Keratinocyte (primary cell): ENCODE results near the gene KRT79. TPM values are rescaled to one million over a fixed set of nuclear protein-coding genes. Genes with fewer than 3 reads are reported as not detected.

Experiments used
- DNase-seq: peaks from one replicate; pipeline ENCODE4 v3.0.0-alpha.2; 2011; ENCODE audit warnings: low read depth, missing footprints, low spot score
- FAIRE-seq: peaks from 2 replicates; lab custom pipeline; 2011; peaks lifted over from hg19 to GRCh38; lab: Jason Lieb, UNC
- H2AFZ ChIP-seq: 2 replicates; pipeline ENCODE4 v1.6.0; 2012; ENCODE audit warnings: low read length, control low read depth, inconsistent platforms; ENCODE audit not compliant: control insufficient read depth
- H3K27ac ChIP-seq: 2 replicates; pipeline ENCODE4 v1.5.1; 2011; ENCODE audit warnings: low read length; ENCODE audit not compliant: control insufficient read depth, insufficient read depth
- H3K27me3 ChIP-seq: 3 replicates; pipeline ENCODE4 v1.6.0; 2011; ENCODE audit warnings: low read length; ENCODE audit not compliant: control insufficient read depth, insufficient read depth; ENCODE audit errors: extremely low read depth
- H3K36me3 ChIP-seq, 2 experiments: 2 replicates in 1 of 2; 3 replicates in 1 of 2; pipeline ENCODE4 v1.5.1; 2011; ENCODE audit warnings: low read length in 2 of 2, mild to moderate bottlenecking in 1 of 2; ENCODE audit not compliant: control insufficient read depth in 2 of 2, insufficient read depth in 2 of 2; ENCODE audit errors: extremely low read depth in 1 of 2
- H3K4me1 ChIP-seq: 3 replicates; pipeline ENCODE4 v1.5.1; 2011; ENCODE audit warnings: low read length; ENCODE audit not compliant: control insufficient read depth, insufficient read depth; ENCODE audit errors: extremely low read depth
- H3K4me2 ChIP-seq: 3 replicates; pipeline ENCODE4 v1.6.0; 2011; ENCODE audit warnings: low read depth, low read length; ENCODE audit not compliant: control insufficient read depth, insufficient read depth; ENCODE audit errors: extremely low read depth
- H3K4me3 ChIP-seq, 3 experiments: fragments of 200-600 bp in 1 of 3; sonication (generic) in 1 of 3; 2 replicates in 2 of 3; 3 replicates in 1 of 3; pipeline ENCODE4 v1.5.1; 2011 to 2016; ENCODE audit warnings: low read length in 3 of 3, mild to moderate bottlenecking in 3 of 3, control low read depth in 2 of 3, inconsistent platforms in 1 of 3, low read depth in 1 of 3, mixed read lengths in 1 of 3, mixed run types in 1 of 3, moderate library complexity in 1 of 3; ENCODE audit not compliant: control insufficient read depth in 2 of 3, insufficient read depth in 2 of 3; ENCODE audit errors: extremely low read depth in 1 of 3
- H3K79me2 ChIP-seq: 2 replicates; pipeline ENCODE4 v1.6.0; 2012; ENCODE audit warnings: low read length; ENCODE audit not compliant: control insufficient read depth, insufficient read depth
- H3K9ac ChIP-seq: 3 replicates; pipeline ENCODE4 v1.6.0; 2011; ENCODE audit warnings: low read length; ENCODE audit not compliant: control insufficient read depth, insufficient read depth; ENCODE audit errors: extremely low read depth
- H3K9me1 ChIP-seq: 3 replicates; pipeline ENCODE4 v1.6.0; 2011; ENCODE audit warnings: low read length; ENCODE audit not compliant: control insufficient read depth, insufficient read depth; ENCODE audit errors: extremely low read depth
- H3K9me3 ChIP-seq: 2 replicates; pipeline ENCODE4 v1.5.1; 2012; ENCODE audit warnings: low read depth, low read length; ENCODE audit not compliant: control insufficient read depth
- H4K20me1 ChIP-seq: 3 replicates; pipeline ENCODE4 v1.6.0; 2011; ENCODE audit warnings: low read length; ENCODE audit not compliant: control insufficient read depth, insufficient read depth; ENCODE audit errors: extremely low read depth
- CTCF ChIP-seq, 3 experiments: IDR thresholded peaks in 1 of 3; conservative IDR thresholded peaks in 1 of 3; optimal IDR thresholded peaks in 1 of 3; 2 replicates in 2 of 3; 3 replicates in 1 of 3; pipeline versions ENCODE3 to v1.5.1; 2011; ENCODE audit warnings: low read length in 3 of 3, mild to moderate bottlenecking in 3 of 3, moderate library complexity in 2 of 3, control low read depth in 1 of 3, inconsistent platforms in 1 of 3; ENCODE audit not compliant: insufficient read depth in 2 of 3; ENCODE audit errors: extremely low read depth in 1 of 3
- EZH2 ChIP-seq: IDR thresholded peaks from one replicate; pipeline ENCODE4 v1.6.1; 2012; ENCODE audit warnings: inconsistent platforms, mild to moderate bottlenecking, low read length, moderate library complexity
- dilution Hi-C: fragments of 300-500 bp; cut with MboI; formaldehyde crosslinking; loops from one replicate; pipeline ENCODE4 v1.7.0; 2020; ENCODE audit warnings: low sequenced_read_pairs; ENCODE audit not compliant: extremely low pct_ligation_motif_present
- polyA plus RNA-seq, 5 experiments: library from polyadenylated mRNA; depleted of rRNA in 3 of 5; stranded (reverse) in 3 of 5; stranded (forward) in 1 of 5; unstranded in 1 of 5; fragments of >200 nt; gene quantifications; 1 replicate in 1 of 5; 2 replicates in 3 of 5; 3 replicates in 1 of 5; pipeline versions ENCODE4 v1.2.1 to v1.2.3, GENCODE V29; 2011 to 2012; ENCODE audit warnings: missing spikeins in 2 of 5, low read depth in 1 of 5, low replicate concordance in 1 of 5

The KRT79 gene
- polyA plus RNA-seq, 1 donor (not counting 4 experiments of a cell fraction or from before 2014, with no cell fraction given) = 0.09 TPM

- no peak overlapping the region for H3K4me2 ChIP-seq
- H3K9me3 ChIP-seq = no peaks in the 10 kb centered on the region
- no peak overlapping the region for H2AFZ ChIP-seq
- no peaks in the 10 kb centered on the region for H4K20me1 ChIP-seq
- no peaks in the 10 kb centered on the region for H3K36me3 ChIP-seq
- FAIRE-seq (no peak), DNase-seq (no peak)
- peaks cover 39% of the 10 kb centered on the region for H3K4me1 ChIP-seq
- TF ChIP-seq EZH2 = no peak
- TF ChIP-seq CTCF (optimal IDR thresholded peaks at IDR 0.05 in 1 of 3, IDR thresholded peaks at IDR 0.05 in 1 of 3, conservative IDR thresholded peaks at IDR 0.05 in 1 of 3; ENCODE audit: extremely low read depth in 1 of 3, insufficient read depth in 2 of 3, low read length in 3 of 3) = no peak
- H3K79me2 ChIP-seq = no peaks in the 10 kb centered on the region
- dilution Hi-C loops = no loop called here
- H3K9me1 ChIP-seq = no peaks in the 10 kb centered on the region
- H3K9ac ChIP-seq = no peak overlapping the region
- no peak overlapping the region for H3K27ac ChIP-seq
- H3K27me3 ChIP-seq = peaks cover 1% of the 10 kb centered on the region
- H3K4me3 ChIP-seq = no peak overlapping the region
These were observed 36.6 kb downstream of the KRT79 start for GRCh38 chr12:52797529-52797894.

- Histone ChIP-seq H3K4me2 (no peak overlapping the region), H3K9ac (no peak overlapping the region), H2AFZ (no peak overlapping the region), H4K20me1 (no peaks in the 10 kb centered on the region), H3K9me1 (no peaks in the 10 kb centered on the region), H3K27ac (no peak overlapping the region), H3K4me3 (no peak overlapping the region), H3K79me2 (no peaks in the 10 kb centered on the region), H3K4me1 (peaks cover 39% of the 10 kb centered on the region), H3K36me3 (no peaks in the 10 kb centered on the region), H3K9me3 (no peaks in the 10 kb centered on the region), H3K27me3 (peaks cover 7% of the 10 kb centered on the region)
- FAIRE-seq (no peak), DNase-seq (no peak)
- dilution Hi-C loops = no loop called here
- no peak for TF ChIP-seq EZH2
- TF ChIP-seq CTCF (optimal IDR thresholded peaks at IDR 0.05 in 1 of 3, IDR thresholded peaks at IDR 0.05 in 1 of 3, conservative IDR thresholded peaks at IDR 0.05 in 1 of 3; ENCODE audit: extremely low read depth in 1 of 3, insufficient read depth in 2 of 3, low read length in 3 of 3) = no peak
These were observed 37.1 kb downstream of the KRT79 start for GRCh38 chr12:52796839-52797528.
